CD4-positive, alpha-beta T cell treated with Interleukin-21 for 1 hour (primary cell): ENCODE results near the gene PACRG.

Source experiments
- DNase-seq: peaks from one replicate; pipeline ENCODE4 v3.0.0-alpha.2; 2020

PACRG gene

DNA sequence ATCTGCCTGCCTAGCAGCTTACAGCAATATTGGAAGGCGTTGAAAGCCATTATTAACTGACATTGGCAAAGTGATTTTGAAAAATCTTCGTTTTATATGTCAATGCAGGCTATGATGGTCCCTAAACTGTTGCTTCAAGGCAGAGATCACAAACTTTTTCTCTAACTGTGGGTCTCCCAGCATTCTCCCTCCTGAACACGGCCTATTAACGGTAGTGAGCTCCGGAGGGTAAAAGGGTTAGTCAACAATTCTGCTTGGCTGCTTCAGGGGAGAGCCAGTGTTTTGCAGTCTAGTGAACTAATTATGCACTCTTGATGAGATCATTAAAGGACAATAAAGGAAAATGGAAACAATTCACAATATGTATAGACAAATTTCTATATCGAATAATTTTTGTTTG lies 424.9 kb downstream of the PACRG start:
- no peak for DNase-seq

DNA sequence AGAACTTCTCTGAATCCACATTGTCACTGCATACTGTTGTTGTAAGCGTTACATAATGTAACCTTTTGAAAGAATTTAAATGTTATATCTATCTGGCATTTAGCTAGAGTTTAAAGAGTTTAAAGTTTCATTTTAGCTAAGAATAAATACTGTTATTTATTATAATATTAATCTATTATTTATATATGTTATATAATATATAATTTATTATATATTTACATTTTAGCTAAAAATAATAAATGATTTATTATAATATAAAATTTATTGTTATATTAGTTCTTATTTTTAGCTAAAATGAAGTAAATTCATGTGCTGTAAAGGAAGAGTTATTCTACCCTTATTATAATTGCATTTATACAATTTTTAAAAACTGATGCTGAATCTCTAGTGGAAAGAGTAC lies 431.3 kb downstream of the PACRG start:
- DNase-seq = no peak

DNA sequence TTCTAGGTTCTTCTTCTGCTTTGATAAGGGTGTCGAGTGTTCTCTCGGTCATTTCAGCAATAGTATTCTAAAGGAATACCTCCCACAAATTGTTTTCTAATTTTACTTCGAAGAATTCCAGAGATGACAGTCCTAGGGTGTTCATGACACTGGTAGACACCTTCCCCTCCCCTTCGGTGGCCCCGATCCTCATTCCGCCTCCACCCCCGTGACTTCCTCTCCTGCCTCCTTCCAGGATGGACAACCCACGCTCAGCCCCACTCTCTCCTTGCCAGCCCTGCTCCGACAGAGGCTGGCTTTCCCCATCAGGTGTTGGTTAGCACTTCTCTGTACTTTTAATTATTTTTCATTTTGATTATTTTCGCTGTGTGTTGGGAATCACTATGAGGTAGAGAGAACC lies 431.9 kb downstream of the PACRG start:
- no peak for DNase-seq

DNA sequence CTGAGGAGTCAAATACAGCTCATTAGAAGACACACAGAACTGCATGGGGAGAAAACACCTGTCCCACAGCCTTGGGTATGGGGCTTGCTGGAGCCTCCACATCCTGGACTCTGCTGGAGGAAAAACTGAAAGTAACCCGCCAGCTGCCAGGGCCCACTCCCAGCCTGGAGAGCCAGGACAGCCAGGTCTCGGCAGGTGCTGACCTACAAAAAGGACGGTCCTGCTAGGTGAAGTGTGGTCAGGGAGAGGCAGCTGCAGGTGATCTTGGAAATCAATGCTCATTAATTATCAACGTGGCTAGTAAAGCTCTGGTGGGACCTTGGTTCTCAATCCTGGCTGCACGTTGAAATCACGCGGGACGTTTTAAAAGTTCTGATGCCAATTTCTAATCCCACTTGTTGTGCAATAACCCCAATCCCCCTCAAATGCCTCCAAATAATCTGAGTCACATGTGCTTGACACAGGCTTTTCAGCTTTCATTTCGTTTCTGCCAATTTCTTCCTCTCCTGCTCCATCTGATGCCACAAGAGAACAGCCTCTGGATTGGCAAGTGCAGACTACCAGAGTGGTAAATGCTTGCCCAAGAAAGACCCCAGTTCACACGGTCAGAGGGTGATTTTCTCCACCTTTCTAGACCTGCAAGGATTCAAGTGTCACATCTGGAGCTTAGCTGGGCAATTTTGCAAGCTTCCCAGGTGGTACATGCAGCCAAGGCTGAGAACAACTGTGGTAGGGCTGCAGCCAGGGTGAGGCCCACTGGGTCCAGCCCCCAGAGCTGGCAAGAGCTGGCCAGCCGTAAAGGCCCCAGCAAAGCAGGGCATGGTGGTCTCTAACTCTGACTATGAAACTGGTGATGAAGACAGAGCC lies 434.5 kb downstream of the PACRG start:
- DNase-seq = no peak

DNA sequence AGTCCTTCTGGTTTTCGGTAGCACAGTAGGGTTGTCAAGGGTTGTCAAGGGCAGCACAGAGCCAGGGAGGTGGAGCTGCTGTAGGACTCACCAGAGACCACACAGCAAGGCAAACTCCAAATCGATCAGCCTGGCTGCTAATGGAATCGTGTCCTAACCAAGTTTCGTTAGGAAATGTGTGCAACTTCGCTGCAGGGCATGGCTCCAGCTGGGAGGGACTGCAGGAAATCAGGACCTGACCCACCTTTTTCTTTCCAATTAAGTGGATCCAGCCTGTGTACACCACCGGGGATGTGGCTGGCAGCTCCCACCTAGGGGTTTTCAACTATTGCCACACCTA lies 435.1 kb downstream of the PACRG start:
- no peak for DNase-seq

DNA sequence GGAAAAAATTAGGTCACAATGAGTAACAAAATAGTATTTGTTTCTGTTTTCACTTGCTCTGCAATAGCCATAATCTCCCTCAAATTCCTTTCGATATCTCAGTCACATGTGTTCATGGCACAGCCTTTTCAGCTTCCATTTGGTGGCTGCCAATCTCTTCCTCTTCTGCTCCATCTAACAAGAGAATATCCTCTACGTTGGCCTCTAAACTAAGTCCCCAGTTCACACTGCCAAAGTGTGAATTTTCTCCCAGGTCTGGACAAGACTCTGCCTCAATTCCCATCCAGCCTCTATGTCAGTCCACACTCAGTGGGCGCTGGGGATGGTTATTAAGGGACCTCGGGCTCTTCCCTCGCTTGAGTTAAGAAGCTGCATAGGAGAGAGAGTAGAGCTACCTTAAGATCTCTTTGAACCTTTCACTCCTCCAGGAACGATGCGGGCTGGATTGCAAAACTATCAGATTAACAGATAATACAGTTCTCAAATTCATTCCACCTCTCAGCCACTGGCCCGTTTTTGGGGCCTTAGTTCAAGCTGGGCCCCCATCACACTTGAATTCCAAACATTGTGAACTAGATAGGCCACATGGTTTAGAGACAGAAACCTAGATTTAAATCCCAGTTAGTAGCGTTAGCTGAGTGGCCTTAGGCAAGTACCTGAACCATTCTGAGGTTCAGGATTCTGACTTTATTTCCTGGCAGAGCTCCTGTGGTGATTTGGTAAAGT lies 436.6 kb downstream of the PACRG start:
- DNase-seq = no peak

DNA sequence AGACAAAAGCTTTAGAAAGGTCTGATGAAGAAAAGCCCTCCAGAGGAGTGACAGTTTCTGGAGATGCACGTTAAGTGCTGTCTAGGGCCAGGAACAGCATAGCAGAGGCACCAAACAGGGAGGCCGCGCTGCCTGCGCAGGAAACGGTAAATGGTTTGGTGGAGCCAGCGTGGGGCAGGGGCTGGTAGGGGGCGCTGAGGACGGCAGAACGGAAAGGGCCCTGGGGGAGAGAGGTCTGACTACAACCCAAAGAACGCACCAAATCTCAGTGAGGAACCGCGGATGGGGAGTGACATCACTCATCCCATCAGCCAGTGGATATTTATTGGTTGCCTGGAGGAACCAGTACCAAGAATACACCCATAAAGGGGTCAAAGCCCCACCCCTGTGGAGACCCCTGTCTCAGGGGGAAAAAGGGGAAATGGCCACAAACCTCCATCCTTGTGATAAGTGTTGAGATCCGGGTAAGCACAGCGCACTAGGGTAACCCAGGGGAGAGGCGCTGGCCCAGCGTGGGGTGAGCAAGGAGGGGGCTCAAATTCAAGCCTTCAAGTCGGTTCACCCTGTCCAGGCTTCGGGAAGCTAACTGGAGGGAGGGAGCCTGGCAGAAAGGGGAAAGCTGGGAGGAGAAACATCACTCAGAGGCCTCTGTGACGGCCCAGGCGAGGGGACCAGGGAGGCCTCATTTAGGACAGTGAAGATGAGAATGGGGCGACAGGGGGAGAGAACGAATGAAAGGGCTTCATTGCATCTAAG lies 437.6 kb downstream of the PACRG start:
- DNase-seq = no peak

DNA sequence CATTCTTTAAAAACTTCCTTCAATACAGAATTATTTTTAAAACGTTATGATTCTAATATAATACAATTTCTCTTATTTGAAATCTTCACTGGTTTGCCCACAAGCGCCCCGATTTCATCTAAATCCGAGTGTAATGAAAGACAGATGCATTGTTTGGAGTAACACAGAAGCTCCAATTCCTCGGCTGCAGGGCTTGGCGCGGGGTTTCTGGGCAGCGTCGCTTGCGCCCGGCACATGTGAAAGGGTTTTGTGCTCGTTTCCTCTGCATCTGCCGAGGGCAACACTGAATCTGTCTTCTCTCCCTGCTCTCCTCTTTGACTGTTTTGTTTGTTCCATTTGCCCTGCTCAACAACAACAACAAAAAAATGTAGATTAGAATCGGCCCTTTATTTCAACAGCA lies 438.1 kb downstream of the PACRG start:
- no peak for DNase-seq

DNA sequence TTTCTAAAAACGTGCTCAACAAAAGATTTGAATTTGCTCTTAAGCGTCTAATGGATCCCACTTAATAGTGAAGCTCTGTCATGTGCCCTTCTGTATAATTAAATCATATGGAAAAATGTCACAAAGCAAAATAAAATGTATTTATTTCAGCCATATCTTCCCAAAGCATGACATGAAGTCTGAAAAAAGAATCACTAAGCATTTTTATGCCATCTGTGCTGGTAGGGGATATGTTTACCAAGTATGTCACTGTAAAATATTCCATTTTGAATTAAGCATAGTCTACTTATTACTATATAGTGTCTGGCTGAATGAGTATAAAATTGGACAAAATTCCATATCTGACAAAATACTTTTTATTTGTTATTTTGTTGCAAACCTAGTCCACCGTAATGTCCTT lies 438.7 kb downstream of the PACRG start:
- DNase-seq = no peak

DNA sequence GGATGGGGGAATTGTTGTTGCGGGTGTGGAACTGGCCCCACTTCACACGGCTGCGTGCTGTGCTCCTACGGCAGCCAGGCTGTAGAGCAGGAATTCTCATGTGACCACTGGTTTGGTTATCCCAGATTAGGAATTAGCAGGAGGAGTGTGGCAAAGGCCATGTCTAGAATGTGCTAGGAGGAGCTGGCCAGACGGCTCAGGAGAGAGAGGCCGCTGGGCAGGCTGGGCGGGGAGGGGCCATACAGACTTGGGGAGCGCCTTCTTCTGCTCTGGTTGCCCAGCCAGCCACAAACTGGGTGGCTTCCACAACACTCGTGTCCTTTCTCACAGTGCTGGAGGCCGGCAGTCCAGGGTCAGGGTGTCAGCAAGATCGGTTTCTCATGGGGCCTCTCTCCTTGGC lies 441.7 kb downstream of the PACRG start:
- no peak for DNase-seq

DNA sequence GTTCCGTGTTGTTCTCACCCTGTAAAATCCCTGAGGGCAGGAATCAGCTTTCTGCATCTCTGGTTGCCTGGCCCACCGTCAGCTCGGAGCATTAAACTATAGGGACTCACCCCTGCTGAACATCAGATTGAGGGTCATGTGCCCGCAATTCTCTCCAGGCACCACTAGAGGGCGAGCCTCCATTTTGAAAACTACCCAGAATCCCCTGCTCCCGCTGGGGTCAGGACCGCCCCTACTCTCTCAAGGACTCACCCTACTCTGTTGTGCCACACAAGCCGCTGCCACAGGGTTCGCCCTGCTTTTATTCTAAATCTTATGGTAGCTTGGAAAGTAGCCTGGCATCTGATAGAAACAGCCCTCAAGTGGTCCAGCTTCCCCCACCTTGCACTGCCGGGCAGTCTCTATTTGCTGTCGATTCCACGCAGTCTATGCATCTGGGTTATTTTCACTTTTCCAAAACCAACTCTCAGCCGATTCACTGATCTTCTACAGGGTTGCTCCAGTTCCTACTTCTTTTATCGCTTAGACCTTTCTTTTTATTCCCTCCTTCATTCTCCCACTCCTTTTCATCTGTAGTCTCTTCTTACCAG lies 442.6 kb downstream of the PACRG start:
- DNase-seq = peak; percentile 17

DNA sequence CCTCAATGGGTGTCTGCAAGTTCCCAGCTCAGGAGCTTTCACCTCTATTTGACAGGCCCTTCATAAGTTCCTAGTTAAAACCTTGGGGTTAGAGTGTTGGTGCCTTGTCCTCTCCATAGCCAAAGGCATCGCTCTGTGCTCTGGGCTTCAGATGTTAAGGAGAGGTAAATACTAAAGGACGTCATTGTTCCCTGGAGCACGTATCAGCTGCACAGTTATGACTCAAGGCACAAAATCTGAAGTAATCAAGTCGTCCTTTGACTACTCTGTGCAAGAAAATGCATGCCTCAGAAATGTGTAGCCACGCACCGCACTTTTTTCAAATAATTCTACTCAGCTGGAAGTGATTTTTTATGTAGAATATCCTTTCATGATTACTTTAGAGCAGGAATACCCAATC lies 446.0 kb downstream of the PACRG start:
- DNase-seq = no peak

DNA sequence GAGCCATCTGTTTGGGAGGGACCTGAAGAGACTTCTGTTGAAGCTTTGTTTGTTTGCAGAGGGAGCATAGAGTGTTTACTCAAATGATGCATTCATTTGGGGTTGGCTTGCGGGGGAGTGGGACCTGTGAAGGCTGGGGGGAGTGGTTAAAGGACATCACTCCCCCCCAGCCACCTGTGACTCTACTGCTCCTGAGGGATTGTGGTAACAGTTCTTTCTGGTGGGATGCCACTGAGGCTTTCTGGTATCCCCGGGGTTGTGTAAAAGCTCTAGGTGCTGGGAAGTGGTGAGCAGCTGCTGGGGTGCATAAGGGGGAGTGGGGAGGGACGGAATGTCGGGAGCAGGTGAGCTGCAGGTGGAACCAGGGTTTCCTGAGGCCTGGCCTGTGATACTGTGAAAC lies 447.5 kb downstream of the PACRG start:
- DNase-seq = no peak

DNA sequence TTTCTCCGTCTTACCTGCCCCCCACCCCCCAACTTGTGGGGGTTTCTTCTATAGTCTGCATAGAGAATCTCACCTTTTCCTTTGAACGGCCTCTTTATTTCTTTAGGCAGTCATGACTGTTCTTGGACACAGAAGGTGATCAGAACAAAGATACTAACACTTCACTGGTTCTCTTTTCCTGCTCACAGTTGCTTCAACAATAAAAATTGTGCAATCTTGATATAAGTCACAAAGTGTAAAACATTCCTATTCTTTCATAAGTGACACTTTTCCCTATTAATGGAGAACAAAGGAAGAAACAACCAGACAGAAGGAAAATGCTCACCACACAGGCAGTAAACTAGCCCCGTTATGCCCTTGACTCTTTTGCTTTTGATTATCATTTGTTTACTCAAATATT lies 448.3 kb downstream of the PACRG start:
- DNase-seq = no peak

DNA sequence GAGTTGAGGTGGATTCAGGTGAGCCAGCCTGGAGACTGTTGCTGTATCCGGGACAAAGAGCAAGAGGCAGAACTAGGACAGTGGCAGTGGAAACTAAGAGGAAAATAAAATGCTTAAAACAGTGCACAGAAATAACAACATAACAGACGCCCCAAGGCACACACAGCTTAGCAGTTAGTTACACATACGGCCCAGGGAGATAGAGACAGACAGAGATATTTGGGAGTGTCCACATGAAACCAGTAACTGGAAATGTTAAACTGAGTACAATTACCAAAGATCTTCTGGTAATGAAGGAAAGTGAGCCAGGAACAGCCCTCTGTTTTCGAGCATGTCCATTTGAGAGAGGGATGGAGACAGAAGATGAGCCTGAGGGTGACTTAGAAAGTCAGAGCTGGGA lies 449.2 kb downstream of the PACRG start:
- DNase-seq = no peak

DNA sequence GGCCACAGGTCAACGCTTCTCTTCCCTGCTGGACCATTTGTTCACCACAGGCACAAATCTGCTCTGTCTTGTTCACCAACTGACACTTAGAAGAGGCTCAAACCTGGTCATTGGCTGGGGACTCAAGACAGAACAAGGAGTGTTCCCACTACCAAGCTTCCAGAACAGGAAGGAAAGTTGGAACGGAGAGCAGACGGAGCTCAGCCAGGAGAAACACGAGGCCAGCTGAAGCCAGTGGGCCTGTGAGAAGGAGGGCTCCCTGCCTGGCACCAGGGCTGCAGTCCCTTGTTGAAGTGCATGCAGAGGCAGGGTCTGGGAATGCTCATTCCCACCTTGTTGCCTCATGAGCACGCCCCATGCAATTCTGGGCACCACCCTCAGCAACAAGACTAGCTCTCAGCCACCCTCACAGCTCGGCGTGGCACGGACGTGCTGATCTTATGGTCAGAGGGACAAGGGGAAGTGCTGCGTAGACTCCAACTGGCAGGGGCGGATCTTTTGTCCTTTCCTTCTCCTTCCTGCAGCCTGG lies 450.2 kb downstream of the PACRG start:
- no peak for DNase-seq

DNA sequence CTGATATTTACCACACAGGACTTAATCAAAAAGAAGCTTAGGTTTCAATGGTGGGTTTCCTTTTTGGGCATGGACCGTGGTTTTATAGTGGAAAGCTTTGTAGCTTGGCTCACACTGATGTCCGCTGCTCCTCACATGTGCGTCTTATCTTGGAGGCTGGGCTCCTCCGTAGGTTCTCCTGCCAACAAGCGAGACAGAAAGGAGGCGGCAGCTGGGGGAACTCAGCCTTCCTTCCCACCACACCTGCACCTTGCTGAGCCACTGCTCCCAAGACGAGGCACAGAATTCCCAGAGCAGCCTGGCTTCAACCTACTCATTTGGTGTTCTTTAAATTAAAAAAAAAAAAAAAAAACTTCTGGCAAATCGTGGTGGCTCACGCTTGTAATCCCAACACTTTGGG lies 451.3 kb downstream of the PACRG start:
- DNase-seq = no peak

DNA sequence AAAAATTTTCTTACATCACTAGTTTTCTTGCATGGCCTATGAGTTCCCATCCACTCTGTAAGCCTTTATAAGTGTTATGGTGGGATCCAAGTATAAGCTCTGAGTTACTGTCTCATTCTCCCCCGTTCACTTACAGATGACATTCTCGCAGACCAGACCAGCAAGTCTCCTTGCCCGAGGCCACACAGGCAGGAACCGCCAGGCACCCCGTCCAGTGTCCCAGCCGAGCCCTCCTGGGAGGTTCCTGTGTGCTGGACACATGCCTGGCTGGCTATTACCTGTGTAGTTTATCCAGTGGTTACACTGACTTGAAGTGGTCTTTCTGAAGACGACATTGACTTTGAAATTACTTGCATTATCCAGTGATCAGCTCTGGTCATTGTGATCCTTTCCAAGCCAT lies 451.9 kb downstream of the PACRG start:
- DNase-seq = no peak

DNA sequence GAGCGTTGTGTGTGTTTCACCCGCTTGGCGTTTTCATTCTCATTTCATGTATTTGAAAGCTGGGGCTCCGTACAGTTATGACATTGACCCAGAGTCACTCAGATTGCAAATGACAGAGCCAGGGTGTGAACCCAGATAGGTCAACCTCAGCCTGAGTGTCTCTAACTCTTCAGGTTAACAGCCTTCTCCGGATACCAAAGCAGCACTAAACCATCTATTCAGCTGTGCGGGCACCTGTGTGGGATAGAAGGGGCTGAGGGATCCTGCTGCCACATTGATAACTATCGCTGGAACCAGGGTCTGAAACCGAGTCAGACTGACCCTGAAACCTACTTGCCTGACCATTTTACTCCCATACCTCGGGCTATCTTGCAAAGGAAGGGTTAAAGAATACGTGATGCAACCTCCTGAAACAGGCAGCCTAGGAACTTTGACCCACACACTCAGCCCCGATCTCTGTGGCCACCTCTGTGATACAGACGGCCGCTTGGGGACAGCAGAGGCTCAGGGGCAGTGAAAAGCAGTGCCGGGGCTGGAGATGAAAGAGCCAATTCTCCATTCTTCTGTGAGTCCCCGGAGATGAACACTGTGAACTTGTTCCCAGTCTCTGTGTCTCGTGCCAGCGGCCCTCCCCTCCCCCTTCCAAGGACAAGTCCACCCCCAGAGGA lies 453.2 kb downstream of the PACRG start:
- no peak for DNase-seq

DNA sequence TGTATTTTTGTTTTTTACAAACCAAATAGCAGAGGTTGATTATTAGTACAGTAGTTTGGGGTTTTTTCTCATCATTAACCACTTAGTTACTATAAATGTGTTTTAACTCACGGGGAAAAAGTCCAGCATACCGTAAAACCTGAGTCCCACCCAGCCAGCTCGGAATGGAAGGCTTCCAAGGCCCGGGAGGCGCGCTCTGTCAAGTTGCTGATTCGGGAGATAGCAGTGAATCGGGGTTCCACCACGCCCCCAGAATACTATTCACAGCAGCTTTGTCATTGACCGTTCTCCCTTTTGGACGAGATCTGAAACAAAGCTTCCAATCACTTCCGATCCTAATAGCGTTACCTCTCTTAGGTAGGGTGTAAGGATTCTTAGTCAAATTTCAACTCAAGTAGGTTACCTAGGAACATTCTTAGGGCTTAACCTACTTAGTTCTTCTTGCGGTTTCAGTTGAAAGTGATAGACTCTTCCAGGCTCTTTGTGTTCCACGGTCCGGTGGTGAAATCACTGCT lies 453.9 kb downstream of the PACRG start:
- no peak for DNase-seq

DNA sequence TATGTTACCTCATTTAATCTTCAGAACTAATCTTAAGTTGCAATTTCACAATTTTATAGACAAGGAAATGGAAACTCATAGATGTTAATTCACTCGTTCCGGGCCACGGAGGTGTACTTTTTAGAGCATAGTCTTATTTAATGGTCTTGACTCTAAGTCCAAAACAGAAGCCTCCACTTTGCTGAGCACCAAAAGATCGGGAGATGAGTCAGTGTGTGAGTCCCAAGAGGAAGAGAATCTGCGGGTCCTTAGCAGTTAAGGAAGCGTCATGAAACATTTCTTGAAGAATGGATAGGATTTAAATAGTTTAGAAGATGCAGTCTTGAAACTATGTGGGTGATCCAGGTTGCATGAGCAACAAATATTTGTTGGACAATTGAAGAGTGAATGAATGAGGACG lies 454.9 kb downstream of the PACRG start:
- no peak for DNase-seq

DNA sequence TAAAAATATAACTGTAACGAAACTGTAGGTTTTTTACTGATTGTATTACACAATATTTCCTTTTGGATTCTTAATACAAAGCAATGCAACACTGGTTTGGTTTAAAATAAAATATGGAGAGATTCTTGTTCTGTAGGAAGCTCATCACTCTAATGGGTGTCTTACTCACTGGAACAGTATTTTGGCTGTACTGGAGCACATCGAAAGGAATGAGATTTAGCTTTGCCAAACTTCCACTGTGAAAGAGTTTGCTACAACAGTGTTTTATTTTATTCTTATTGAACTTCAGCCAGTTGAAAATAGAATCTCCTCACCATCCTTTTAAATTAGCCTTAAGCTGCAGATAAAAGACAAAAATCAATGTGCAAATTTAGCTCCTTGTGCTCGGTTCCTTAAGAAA lies 456.0 kb downstream of the PACRG start:
- no peak for DNase-seq

DNA sequence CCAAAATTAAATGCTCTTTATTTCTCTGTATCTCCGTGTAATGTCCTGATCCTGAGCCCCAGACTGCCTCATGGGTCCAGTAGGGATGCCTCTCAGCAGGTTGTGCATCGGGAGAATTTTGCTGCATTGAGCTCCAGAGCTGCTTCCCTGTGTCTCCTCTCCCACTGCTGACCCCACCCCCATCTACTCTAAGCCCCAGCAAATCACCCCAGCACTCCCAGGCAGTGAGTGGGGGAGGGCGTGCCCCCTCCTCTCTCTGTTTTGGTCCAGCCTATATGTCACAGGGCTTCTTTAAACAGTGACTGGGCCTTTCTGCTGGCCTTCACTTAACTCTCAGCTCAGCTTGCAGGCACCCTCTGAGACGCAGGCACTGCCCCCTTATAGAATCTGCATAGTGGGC lies 458.0 kb downstream of the PACRG start:
- DNase-seq = no peak
